ENCODE measurements around the gene SEMA4F. TPM values are rescaled to one million over a fixed set of nuclear protein-coding genes. Genes with fewer than 3 reads are reported as not detected.
A peak's percentile ranks its signal among the peaks of the same experiment; 100 is the strongest.

Gene SEMA4F
- total and polyA plus RNA-seq, 9 donors = 3.8 to 13.5 (median 6.9) TPM

DNA sequence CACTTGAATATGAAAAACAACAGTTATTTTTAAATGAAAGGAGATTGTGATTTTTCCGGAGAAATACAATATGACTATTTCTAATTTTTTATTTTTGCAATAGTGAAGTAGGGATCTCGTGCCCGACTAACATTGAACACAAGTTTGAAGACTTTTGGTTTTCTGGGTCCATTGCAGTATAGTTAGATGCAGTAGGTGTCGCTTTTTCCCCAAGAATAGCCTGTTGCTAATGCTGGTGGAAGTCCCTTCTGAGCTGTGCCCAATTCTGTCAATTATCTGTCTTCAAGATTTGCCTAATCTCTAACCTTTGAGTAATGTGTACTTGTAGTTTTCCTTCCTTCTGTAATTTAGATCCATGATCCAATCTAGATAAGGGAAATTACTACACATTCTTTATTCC, 36.5 kb downstream of the SEMA4F start:
- intact Hi-C loops (cut with DNase I) = loop anchor here in 2 of 4 donors (5.0 to 10.0 kb wide), 2 partner anchors 187 to 194 kb away; no protein-coding TSS in a partner anchor
- TF ChIP-seq EP300 (IDR thresholded peaks at IDR 0.05) = no peak
- TF ChIP-seq, protein P1, sequence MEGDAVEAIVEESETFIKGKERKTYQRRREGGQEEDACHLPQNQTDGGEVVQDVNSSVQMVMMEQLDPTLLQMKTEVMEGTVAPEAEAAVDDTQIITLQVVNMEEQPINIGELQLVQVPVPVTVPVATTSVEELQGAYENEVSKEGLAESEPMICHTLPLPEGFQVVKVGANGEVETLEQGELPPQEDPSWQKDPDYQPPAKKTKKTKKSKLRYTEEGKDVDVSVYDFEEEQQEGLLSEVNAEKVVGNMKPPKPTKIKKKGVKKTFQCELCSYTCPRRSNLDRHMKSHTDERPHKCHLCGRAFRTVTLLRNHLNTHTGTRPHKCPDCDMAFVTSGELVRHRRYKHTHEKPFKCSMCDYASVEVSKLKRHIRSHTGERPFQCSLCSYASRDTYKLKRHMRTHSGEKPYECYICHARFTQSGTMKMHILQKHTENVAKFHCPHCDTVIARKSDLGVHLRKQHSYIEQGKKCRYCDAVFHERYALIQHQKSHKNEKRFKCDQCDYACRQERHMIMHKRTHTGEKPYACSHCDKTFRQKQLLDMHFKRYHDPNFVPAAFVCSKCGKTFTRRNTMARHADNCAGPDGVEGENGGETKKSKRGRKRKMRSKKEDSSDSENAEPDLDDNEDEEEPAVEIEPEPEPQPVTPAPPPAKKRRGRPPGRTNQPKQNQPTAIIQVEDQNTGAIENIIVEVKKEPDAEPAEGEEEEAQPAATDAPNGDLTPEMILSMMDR (IDR thresholded peaks at IDR 0.05) = peak; percentile 18 to 33 (median 28)
- H3K4me1 ChIP-seq (ENCODE audit: insufficient read depth) = no peaks in the 10 kb centered on the region
- H3K36me3 ChIP-seq = no peaks in the 10 kb centered on the region
- no peak overlapping the region for H3K27ac ChIP-seq
- no peaks in the 10 kb centered on the region for H3K9me3 ChIP-seq
- H3K27me3 ChIP-seq = no peaks in the 10 kb centered on the region
- 2 to 13% (median 6%) methylated on average over 4 of the region's 4 CpGs for WGBS, 3 donors
- no peak overlapping the region for H3K4me3 ChIP-seq
- no peak for DNase-seq

GRCh38 chr2:74691929-74692328, 37.9 kb downstream of the SEMA4F start:
- Histone ChIP-seq H3K9me3 (no peaks in the 10 kb centered on the region), H3K27me3 (no peaks in the 10 kb centered on the region), H3K4me3 (no peak overlapping the region), H3K27ac (no peak overlapping the region), H3K36me3 (no peaks in the 10 kb centered on the region), H3K4me1 (ENCODE audit: insufficient read depth) (no peaks in the 10 kb centered on the region)
- DNase-seq = no peak
- 76 to 89% (median 80%) methylated on average over 5 of the region's 5 CpGs for WGBS, 3 donors
- intact Hi-C loops (cut with DNase I) = loop anchor here in 2 of 4 donors (5.0 to 10.0 kb wide), 2 partner anchors 185 to 193 kb away; no protein-coding TSS in a partner anchor
- TF ChIP-seq POLR2A (IDR thresholded peaks at IDR 0.05) (no peak), EP300 (IDR thresholded peaks at IDR 0.05) (no peak)
- TF ChIP-seq, protein P1 (IDR thresholded peaks at IDR 0.05) = no peak

DNA sequence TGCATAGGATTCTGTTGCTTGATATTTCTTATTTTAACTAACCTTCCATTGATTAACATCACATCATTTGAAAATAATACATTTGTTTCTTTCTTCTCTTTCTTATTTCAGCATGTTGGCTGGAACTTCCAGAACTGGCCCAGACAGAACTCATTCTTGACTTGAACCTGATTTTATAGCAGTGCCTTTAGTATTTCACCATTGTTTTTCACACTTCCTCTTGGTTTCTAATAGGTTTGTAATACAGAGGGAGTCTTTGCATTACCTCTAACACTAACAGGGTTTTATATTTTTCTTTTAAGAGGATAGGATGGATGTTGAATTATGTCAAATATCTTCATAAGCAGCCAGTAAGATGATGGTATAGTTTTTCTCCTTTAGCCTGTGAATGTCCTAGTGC, 39.2 kb downstream of the SEMA4F start:
- no peak for DNase-seq
- TF ChIP-seq, protein P1 (IDR thresholded peaks at IDR 0.05) = no peak
- TF ChIP-seq POLR2A (IDR thresholded peaks at IDR 0.05) (no peak), EP300 (IDR thresholded peaks at IDR 0.05) (no peak)
- intact Hi-C loops (cut with DNase I) = loop anchor here in 2 of 4 donors (5.0 to 10.0 kb wide), 2 partner anchors 184 to 192 kb away; no protein-coding TSS in a partner anchor
- H3K27ac ChIP-seq = no peak overlapping the region
- H3K9me3 ChIP-seq = no peaks in the 10 kb centered on the region
- H3K4me3 ChIP-seq = no peak overlapping the region
- no peaks in the 10 kb centered on the region for H3K36me3 ChIP-seq
- no peaks in the 10 kb centered on the region for H3K27me3 ChIP-seq
- no peaks in the 10 kb centered on the region for H3K4me1 ChIP-seq (ENCODE audit: insufficient read depth)

DNA sequence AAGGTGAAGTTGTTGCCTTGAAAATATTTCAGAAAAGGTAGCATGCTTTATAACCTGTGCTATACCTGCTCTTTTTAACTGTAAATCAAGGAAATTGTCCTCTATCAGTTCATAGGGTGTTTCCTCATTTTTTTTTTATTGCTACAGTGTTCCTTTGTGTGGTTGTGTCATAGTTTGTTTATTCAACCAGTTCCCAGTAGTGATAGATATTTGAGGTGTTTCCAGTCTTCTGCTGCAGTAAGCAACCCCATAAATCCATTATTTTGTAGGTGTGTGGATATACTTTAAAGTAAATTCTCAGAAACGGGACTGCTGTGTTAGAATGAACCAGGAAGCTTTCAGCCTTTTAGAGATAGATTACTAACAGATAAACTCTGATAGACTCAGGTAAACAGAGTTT, 39.6 kb downstream of the SEMA4F start:
- Histone ChIP-seq H3K9me3 (no peaks in the 10 kb centered on the region), H3K4me1 (ENCODE audit: insufficient read depth) (no peaks in the 10 kb centered on the region), H3K27me3 (no peaks in the 10 kb centered on the region), H3K36me3 (no peaks in the 10 kb centered on the region), H3K4me3 (no peak overlapping the region), H3K27ac (no peak overlapping the region)
- WGBS, 3 donors = 73 to 82% (median 75%) methylated on average over 1 of the region's 1 CpG
- TF ChIP-seq, protein P1 (IDR thresholded peaks at IDR 0.05) = no peak
- TF ChIP-seq POLR2A (IDR thresholded peaks at IDR 0.05) = no peak
- TF ChIP-seq EP300 (IDR thresholded peaks at IDR 0.05) = no peak
- no peak for DNase-seq
- intact Hi-C loops (cut with DNase I) = loop anchor here in 2 of 4 donors (5.0 to 10.0 kb wide), 2 partner anchors 184 to 191 kb away; no protein-coding TSS in a partner anchor

Measured in ovary (tissue), 9 donors.